Activated effector memory CD4-positive, alpha-beta T cell treated with Interleukin-2 at 50 U/mL for 16 hours (primary cell): ENCODE measurements around the gene F10.
"Not testable (repeated sequence)": the region's sequence is repeated elsewhere in the genome, so short reads cannot be mapped to it uniquely, and the experiment has no call there.

ENCODE experiments used
- DNase-seq: peaks from one replicate; pipeline ENCODE4 v3.0.0-alpha.2; 2020

Gene F10

GRCh38 chr13:113122550-113123225 is at the start of gene F10:
F10 (plus strand) TSS chr13:113122799; CDS start chr13:113122856, 57 bp downstream.
- DNase-seq: no peak

GRCh38 chr13:113073942-113074341 is 48.7 kb upstream of the F10 start:
- no peak for DNase-seq

- no peak for DNase-seq
Observed at GRCh38 chr13:113074401-113074800, 48.2 kb upstream of the F10 start.

GRCh38 chr13:113074876-113075275 is 47.7 kb upstream of the F10 start:
- DNase-seq: no peak

- no peak for DNase-seq
Observed at GRCh38 chr13:113075711-113076110, 46.9 kb upstream of the F10 start.

GRCh38 chr13:113076681-113077401 is 45.8 kb upstream of the F10 start:
- DNase-seq: no peak

GRCh38 chr13:113077566-113077952 is 45.0 kb upstream of the F10 start:
- DNase-seq: no peak

- DNase-seq: no peak
Observed at GRCh38 chr13:113077953-113078901, 44.4 kb upstream of the F10 start.

GRCh38 chr13:113078902-113079780 is 43.5 kb upstream of the F10 start:
- DNase-seq: no peak

- DNase-seq: not testable (repeated sequence)
Observed at GRCh38 chr13:113079781-113080080, 42.9 kb upstream of the F10 start.

GRCh38 chr13:113080361-113080831 is 42.2 kb upstream of the F10 start:
- no peak for DNase-seq

- DNase-seq: no peak
Observed at GRCh38 chr13:113080901-113081521, 41.6 kb upstream of the F10 start.

GRCh38 chr13:113082198-113083021 is 40.2 kb upstream of the F10 start:
- no peak for DNase-seq

- DNase-seq: no peak
Observed at GRCh38 chr13:113083022-113083373, 39.6 kb upstream of the F10 start.

- no peak for DNase-seq
Observed at GRCh38 chr13:113083402-113084061, 39.1 kb upstream of the F10 start.

GRCh38 chr13:113084094-113084942 is 38.3 kb upstream of the F10 start:
- no peak for DNase-seq

- DNase-seq: no peak
Observed at GRCh38 chr13:113084943-113085540, 37.6 kb upstream of the F10 start.

- no peak for DNase-seq
Observed at GRCh38 chr13:113086031-113086750, 36.4 kb upstream of the F10 start.
